K562 (cell line): ENCODE results near the gene CCDC17. TPM values are rescaled to one million over a fixed set of nuclear protein-coding genes. Genes with fewer than 3 reads are reported as not detected.

Experiments used
- ATAC-seq: fragments of 200-7000 bp; cut with Tn5 transposase; 3 replicates; pipeline ENCODE4 v1.9.1; 2020; ENCODE audit warnings: moderate library complexity
- BruUV-seq: library from RNA; stranded (reverse); fragments of 400-500 nt; replicated peaks from 2 replicates; lab custom pipeline; 2021; lab: Mats Ljungman, UMichigan
- CTCF ChIA-PET: fragments of 300-600 bp; formaldehyde crosslinking; extraction: SDS; loops from one replicate; lab custom pipeline; 2021; ENCODE audit warnings: low intra/inter-chr PET ratio; lab: Yijun Ruan, JAX
- POLR2A ChIA-PET: fragments of 300-600, 350-650 bp; sonication (Branson Sonifier 250); formaldehyde crosslinking; extraction: SDS; loops from one replicate; lab custom pipeline; 2021; ENCODE audit warnings: antibody characterized with exemption, inconsistent platforms; lab: Yijun Ruan, JAX
- DNase-seq, 4 experiments: peaks; one replicate each; pipeline versions ENCODE4 v3.0.0 to v3.0.0-alpha.2; 2011 to 2018; ENCODE audit warnings: low spot score in 3 of 4, mixed read lengths in 3 of 4; ENCODE audit errors: extremely low read depth in 1 of 4
- FAIRE-seq: peaks from 2 replicates; lab custom pipeline; 2011; peaks lifted over from hg19 to GRCh38; lab: Jason Lieb, UNC
- H2AFZ ChIP-seq: 2 replicates; pipeline ENCODE4 v1.6.0; 2011; ENCODE audit warnings: low read depth, low read length, control low read depth, inconsistent platforms
- H3K27ac ChIP-seq: fragments of 200-600 bp; 3 replicates; pipeline ENCODE4 v1.8.0; 2011; ENCODE audit warnings: low read depth, mild to moderate bottlenecking, control low read depth, inconsistent platforms, low read length, moderate library complexity, mixed read lengths; ENCODE audit errors: extremely low read depth
- H3K27me3 ChIP-seq, 2 experiments: fragments of 300-600 bp in 1 of 2; 2 replicates in 1 of 2; 3 replicates in 1 of 2; pipeline versions ENCODE4 v1.6.0 to v1.8.0; 2011; ENCODE audit warnings: inconsistent platforms in 2 of 2, low read length in 2 of 2, mild to moderate bottlenecking in 1 of 2, mixed read lengths in 1 of 2, moderate library complexity in 1 of 2; ENCODE audit not compliant: control insufficient read depth in 2 of 2, insufficient read depth in 2 of 2
- H3K36me3 ChIP-seq: fragments of 300-600 bp; 3 replicates; pipeline ENCODE4 v1.8.0; 2011; ENCODE audit warnings: mild to moderate bottlenecking, low read length, inconsistent platforms; ENCODE audit not compliant: control insufficient read depth, insufficient read depth
- H3K4me1 ChIP-seq, 2 experiments: fragments of 200-600 bp in 1 of 2; replicated peaks in 1 of 2; 2 replicates in 1 of 2; 3 replicates in 1 of 2; pipeline versions ENCODE4 v1.5.1 to v1.8.0; 2011; ENCODE audit warnings: inconsistent platforms in 2 of 2, low read length in 2 of 2, mild to moderate bottlenecking in 1 of 2, mixed read lengths in 1 of 2, moderate library complexity in 1 of 2; ENCODE audit not compliant: control insufficient read depth in 2 of 2, insufficient read depth in 2 of 2
- H3K4me2 ChIP-seq: 2 replicates; pipeline ENCODE4 v1.6.1; 2011; ENCODE audit warnings: low read length, control low read depth, inconsistent platforms, mixed read lengths; ENCODE audit not compliant: insufficient read depth
- H3K4me3 ChIP-seq: fragments of 200-600 bp; sonication (generic), shearing (Covaris generic); 2 replicates; pipeline ENCODE4 v1.5.1; 2016; ENCODE audit warnings: control low read depth, inconsistent platforms
- H3K79me2 ChIP-seq: fragments of 200-600 bp; 3 replicates; pipeline ENCODE4 v1.8.0; 2011; ENCODE audit warnings: low read length, inconsistent platforms; ENCODE audit not compliant: control insufficient read depth, insufficient read depth
- H3K9ac ChIP-seq, 2 experiments: 2 replicates each; pipeline versions ENCODE4 v1.6.0 to v1.6.1; 2011; ENCODE audit warnings: low read depth in 2 of 2, low read length in 2 of 2, control low read depth in 1 of 2, inconsistent platforms in 1 of 2, mild to moderate bottlenecking in 1 of 2, mixed read lengths in 1 of 2; ENCODE audit not compliant: insufficient read depth in 1 of 2
- H3K9me1 ChIP-seq: one replicate; pipeline ENCODE4 v1.6.0; 2011; ENCODE audit warnings: inconsistent platforms, mild to moderate bottlenecking, low read length, moderate library complexity; ENCODE audit not compliant: control insufficient read depth, insufficient read depth
- H3K9me3 ChIP-seq: replicated peaks from 2 replicates; pipeline ENCODE4 v1.5.1; 2011; ENCODE audit warnings: low read depth, low read length, inconsistent platforms; ENCODE audit not compliant: control insufficient read depth, insufficient read depth
- H4K20me1 ChIP-seq: replicated peaks from 2 replicates; pipeline ENCODE4 v1.6.1; 2011; ENCODE audit warnings: low read length, inconsistent platforms, mixed read lengths; ENCODE audit not compliant: control insufficient read depth, insufficient read depth
- ARNT ChIP-seq, 2 experiments: fragments of 450-650 bp; IDR thresholded peaks; 2 replicates each; pipeline ENCODE4 v1.6.1; 2016; ENCODE audit warnings: mild to moderate bottlenecking in 1 of 2
- RAD21 ChIP-seq, 2 experiments: fragments of 250-450 bp in 1 of 2; fragments of 450-650 bp in 1 of 2; sonication (Bioruptor Pico) in 1 of 2; formaldehyde crosslinking in 1 of 2; IDR thresholded peaks in 1 of 2; conservative IDR thresholded peaks in 1 of 2; 2 replicates each; pipeline versions ENCODE4 v1.4.0 to v1.8.0; 2020 to 2022; ENCODE audit warnings: mild to moderate bottlenecking in 2 of 2, moderate library complexity in 1 of 2
- in situ Hi-C: fragments of 300-500 bp; cut with MboI; formaldehyde crosslinking; loops from 4 replicates; pipeline ENCODE4 v1.15.0; 2018; ENCODE audit warnings: inconsistent platforms, mixed read lengths
- intact Hi-C: fragments of 100-400 bp; cut with micrococcal nuclease; formaldehyde crosslinking; loops from 2 replicates; pipeline ENCODE4 v1.14.2; 2022
- polyA plus RNA-seq, 8 experiments: library from polyadenylated mRNA; depleted of rRNA in 4 of 8; stranded (reverse) in 5 of 8; unstranded in 3 of 8; fragments of >200 nt; fragmentation: Nextera tagmentation in 2 of 8; fragmentation: Illumina TruSeq in 1 of 8; extraction: Ambion mirVana in 2 of 8; extraction: Trizol in 1 of 8; gene quantifications; 2 replicates each; pipeline versions ENCODE4 v1.2.1 to v1.2.3, GENCODE V29; 2011 to 2014; ENCODE audit warnings: inconsistent platforms in 1 of 8, missing spikeins in 1 of 8
- total RNA-seq, 7 experiments: library from RNA; depleted of rRNA in 6 of 7; stranded (reverse); fragments of >200 nt in 6 of 7; fragmentation: Illumina TruSeq in 2 of 7; extraction: Trizol in 2 of 7; gene quantifications; 2 replicates each; pipeline versions ENCODE4 v1.2.1 to v1.2.3, GENCODE V29; 2011 to 2021; ENCODE audit warnings: low replicate concordance in 1 of 7
- TF ChIP-seq, protein P1 (sequence below), 3 experiments: IDR thresholded peaks in 2 of 3; conservative IDR thresholded peaks in 1 of 3; 2 replicates each; pipeline ENCODE4 v1.5.1; 2011 to 2012; ENCODE audit warnings: low read length in 3 of 3, mild to moderate bottlenecking in 3 of 3, control low read depth in 2 of 3, improper control_type of control experiment in 1 of 3, inconsistent platforms in 1 of 3, low read depth in 1 of 3, mixed read lengths in 1 of 3, moderate library complexity in 1 of 3; ENCODE audit not compliant: insufficient read depth in 2 of 3

Gene CCDC17
- total and polyA plus RNA-seq, 9 of the 15 experiments (the other 6 are each of a cell fraction or from before 2014, with no cell fraction given): 0.20 to 2.4 (median 0.85) TPM

DNA sequence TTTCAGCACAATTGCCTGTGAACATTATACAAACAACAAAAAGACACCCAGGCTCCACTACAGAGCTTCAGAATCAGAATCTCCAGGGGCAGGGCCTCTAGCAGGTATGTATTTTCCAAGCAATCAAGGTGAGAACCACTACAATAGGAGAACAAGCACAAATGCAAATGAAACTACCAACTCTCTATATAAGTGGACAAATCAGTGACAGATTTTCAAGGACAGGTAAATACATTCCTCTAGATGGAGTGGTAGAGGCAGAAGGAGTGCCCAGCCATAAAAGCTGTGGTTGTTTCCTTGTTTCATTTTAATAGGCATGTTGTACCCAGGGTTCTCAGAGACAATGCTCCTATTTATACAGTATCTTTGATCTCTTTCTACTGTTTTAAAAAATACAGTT lies 20.1 kb upstream of the CCDC17 start:
- FAIRE-seq: no peak
- Histone ChIP-seq H3K27ac (no peak overlapping the region), H3K9ac (no peak overlapping the region), H3K9me3 (no peaks in the 10 kb centered on the region), H3K27me3 (no peaks in the 10 kb centered on the region), H3K79me2 (peaks cover 2% of the 10 kb centered on the region; the same call in 2 of the 3 replicates), H2AFZ (no peak overlapping the region), H3K4me1 (no peaks in the 10 kb centered on the region), H3K4me3 (no peak overlapping the region), H3K36me3 (peaks cover 81% of the 10 kb centered on the region), H3K9me1 (no peaks in the 10 kb centered on the region), H3K4me2 (no peak overlapping the region), H4K20me1 (no peaks in the 10 kb centered on the region)
- POLR2A ChIA-PET: interaction anchor here (0.7 to 5.4 kb wide), 6 partner anchors 9 to 630 kb away, joined by 3 to 35 read pairs (median 3); partner anchors contain the start of gene PRDX1
- DNase-seq: no peak
- intact Hi-C loops: no loop called here
- CTCF ChIA-PET: no interaction called here
- in situ Hi-C loops: loop anchor here (25.0 kb wide), 1 partner anchor 543 kb away; the partner anchor contains the start of genes P3R3URF, POMGNT1 and TSPAN1
- TF ChIP-seq RAD21 (CRISPR knock-in tag; conservative IDR thresholded peaks at IDR 0.05 in 1 of 2, IDR thresholded peaks at IDR 0.05 in 1 of 2) (peak in 1 of 2 experiments; percentile 34; a peak in 1 of 4 replicates), ARNT (IDR thresholded peaks at IDR 0.05) (no peak)
- TF ChIP-seq, protein P1, sequence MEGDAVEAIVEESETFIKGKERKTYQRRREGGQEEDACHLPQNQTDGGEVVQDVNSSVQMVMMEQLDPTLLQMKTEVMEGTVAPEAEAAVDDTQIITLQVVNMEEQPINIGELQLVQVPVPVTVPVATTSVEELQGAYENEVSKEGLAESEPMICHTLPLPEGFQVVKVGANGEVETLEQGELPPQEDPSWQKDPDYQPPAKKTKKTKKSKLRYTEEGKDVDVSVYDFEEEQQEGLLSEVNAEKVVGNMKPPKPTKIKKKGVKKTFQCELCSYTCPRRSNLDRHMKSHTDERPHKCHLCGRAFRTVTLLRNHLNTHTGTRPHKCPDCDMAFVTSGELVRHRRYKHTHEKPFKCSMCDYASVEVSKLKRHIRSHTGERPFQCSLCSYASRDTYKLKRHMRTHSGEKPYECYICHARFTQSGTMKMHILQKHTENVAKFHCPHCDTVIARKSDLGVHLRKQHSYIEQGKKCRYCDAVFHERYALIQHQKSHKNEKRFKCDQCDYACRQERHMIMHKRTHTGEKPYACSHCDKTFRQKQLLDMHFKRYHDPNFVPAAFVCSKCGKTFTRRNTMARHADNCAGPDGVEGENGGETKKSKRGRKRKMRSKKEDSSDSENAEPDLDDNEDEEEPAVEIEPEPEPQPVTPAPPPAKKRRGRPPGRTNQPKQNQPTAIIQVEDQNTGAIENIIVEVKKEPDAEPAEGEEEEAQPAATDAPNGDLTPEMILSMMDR (IDR thresholded peaks at IDR 0.05 in 2 of 3, conservative IDR thresholded peaks at IDR 0.05 in 1 of 3; ENCODE audit: insufficient read depth in 2 of 3, low read depth in 1 of 3, low read length in 3 of 3): peak in 1 of 3 experiments; percentile 16; a peak in 3 of 6 replicates
- ATAC-seq: peak; percentile 43; the same call in 2 of the 3 replicates
- BruUV-seq: no TSS peak
